SK-N-SH (cell line): ENCODE data around the gene C2CD4C. TPM values are rescaled to one million over a fixed set of nuclear protein-coding genes. Genes with fewer than 3 reads are reported as not detected.

ENCODE experiments used
- CTCF ChIA-PET: fragments of 300-600, 350-600 bp; formaldehyde crosslinking; extraction: SDS; loops from one replicate; lab custom pipeline; 2021; lab: Yijun Ruan, JAX
- POLR2A ChIA-PET: fragments of 350-600 bp; sonication (Branson Sonifier 250); formaldehyde crosslinking; extraction: SDS; loops from one replicate; lab custom pipeline; 2020; ENCODE audit warnings: antibody characterized with exemption, inconsistent platforms; lab: Yijun Ruan, JAX
- DNase-seq: peaks from one replicate; pipeline ENCODE4 v3.0.0; 2012
- H2AFZ ChIP-seq: fragments of 200-600 bp; sonication (generic); 2 replicates; pipeline ENCODE4 v1.8.1; 2016; ENCODE audit warnings: antibody characterized with exemption, mild to moderate bottlenecking, low read depth
- H3F3A ChIP-seq: fragments of 200-600 bp; sonication (generic); replicated peaks from 2 replicates; pipeline ENCODE3; 2016; ENCODE audit warnings: antibody characterized with exemption, mild to moderate bottlenecking; ENCODE audit not compliant: insufficient read depth
- H3K27ac ChIP-seq, 2 experiments: fragments of 200-500 bp in 1 of 2; fragments of 200-600 bp in 1 of 2; sonication (Bioruptor generic) in 1 of 2; sonication (generic), shearing (Covaris generic) in 1 of 2; 2 replicates each; pipeline versions ENCODE4 v1.5.1 to v1.6.1; 2014 to 2016; ENCODE audit warnings: low read depth in 2 of 2, inconsistent platforms in 1 of 2, low read length in 1 of 2, mild to moderate bottlenecking in 1 of 2, mixed read lengths in 1 of 2
- H3K27me3 ChIP-seq: fragments of 200-600 bp; sonication (generic), shearing (Covaris generic); 2 replicates; pipeline ENCODE4 v1.6.1; 2016; ENCODE audit warnings: mixed run types; ENCODE audit not compliant: insufficient read depth
- H3K36me3 ChIP-seq, 2 experiments: fragments of 200-500 bp in 1 of 2; fragments of 200-600 bp in 1 of 2; sonication (Bioruptor generic) in 1 of 2; sonication (generic) in 1 of 2; replicated peaks in 1 of 2; 2 replicates each; pipeline versions ENCODE3 to v1.5.1; 2014 to 2016; ENCODE audit warnings: low read length in 1 of 2, mild to moderate bottlenecking in 1 of 2; ENCODE audit not compliant: insufficient read depth in 2 of 2, control insufficient read depth in 1 of 2
- H3K4me1 ChIP-seq, 2 experiments: fragments of 200-500 bp in 1 of 2; fragments of 200-600 bp in 1 of 2; sonication (Bioruptor generic) in 1 of 2; sonication (generic), shearing (Covaris generic) in 1 of 2; 2 replicates each; pipeline versions ENCODE4 v1.5.1 to v1.6.1; 2014 to 2016; ENCODE audit warnings: low read depth in 1 of 2, low read length in 1 of 2, mixed run types in 1 of 2; ENCODE audit not compliant: insufficient read depth in 2 of 2, control insufficient read depth in 1 of 2
- H3K4me2 ChIP-seq: fragments of 200-600 bp; sonication (generic), shearing (Covaris generic); 2 replicates; pipeline ENCODE4 v1.6.1; 2017; ENCODE audit warnings: mixed run types
- H3K4me3 ChIP-seq, 2 experiments: fragments of 200-500 bp in 1 of 2; fragments of 200-600 bp in 1 of 2; sonication (Bioruptor generic) in 1 of 2; sonication (generic), shearing (Covaris generic) in 1 of 2; 2 replicates each; pipeline versions ENCODE4 v1.5.1 to v1.8.1; 2014 to 2016; ENCODE audit warnings: low read depth in 2 of 2, inconsistent platforms in 1 of 2, low read length in 1 of 2, mild to moderate bottlenecking in 1 of 2, mixed read lengths in 1 of 2, moderate library complexity in 1 of 2
- H3K79me2 ChIP-seq: fragments of 200-600 bp; sonication (generic); 2 replicates; pipeline ENCODE4 v1.8.1; 2017; ENCODE audit warnings: mild to moderate bottlenecking; ENCODE audit not compliant: insufficient read depth
- H3K9ac ChIP-seq: fragments of 200-600 bp; sonication (generic); 2 replicates; pipeline ENCODE4 v1.6.1; 2017; ENCODE audit warnings: mixed run types
- H3K9me2 ChIP-seq: fragments of 200-600 bp; sonication (generic); 2 replicates; pipeline ENCODE4 v1.6.1; 2017; ENCODE audit warnings: mixed run types
- H3K9me3 ChIP-seq: fragments of 200-600 bp; sonication (generic); 2 replicates; pipeline ENCODE4 v1.6.1; 2017; ENCODE audit warnings: mixed run types, mild to moderate bottlenecking, moderate library complexity
- H4K20me1 ChIP-seq: fragments of 200-600 bp; sonication (generic); 2 replicates; pipeline ENCODE4 v1.6.1; 2017; ENCODE audit warnings: mild to moderate bottlenecking, mixed run types; ENCODE audit not compliant: insufficient read depth
- CHD2 ChIP-seq: fragments of 150-350 bp; IDR thresholded peaks from 2 replicates; pipeline ENCODE4 v1.6.1; 2018; ENCODE audit warnings: low read length; ENCODE audit not compliant: partially characterized antibody
- ELF1 ChIP-seq: IDR thresholded peaks from 2 replicates; pipeline ENCODE4 v1.4.0; 2012
- EP300 ChIP-seq, 2 experiments: IDR thresholded peaks; 2 replicates each; pipeline versions ENCODE4 v1.4.0 to v1.6.1; 2012; ENCODE audit warnings: borderline replicate concordance in 1 of 2, low read depth in 1 of 2, low read length in 1 of 2
- FOXJ3 ChIP-seq: sonication (generic); formaldehyde crosslinking; IDR thresholded peaks from 2 replicates; pipeline ENCODE4 v1.5.1; 2020; ENCODE audit warnings: mild to moderate bottlenecking, missing genetic modification reagents
- FOXM1 ChIP-seq: IDR thresholded peaks from 2 replicates; pipeline ENCODE4 v1.4.0; 2012; ENCODE audit warnings: low read depth, mild to moderate bottlenecking
- JUND ChIP-seq: IDR thresholded peaks from 2 replicates; pipeline ENCODE4 v1.4.0; 2012
- MEF2A ChIP-seq: IDR thresholded peaks from 2 replicates; pipeline ENCODE4 v1.4.0; 2012; ENCODE audit warnings: low read depth, borderline replicate concordance
- NFIC ChIP-seq: IDR thresholded peaks from 2 replicates; pipeline ENCODE4 v1.4.0; 2012; ENCODE audit warnings: borderline replicate concordance
- POLR2AphosphoS5 ChIP-seq: IDR thresholded peaks from 2 replicates; pipeline ENCODE4 v1.6.1; 2012; ENCODE audit warnings: low read depth, low read length
- RFX5 ChIP-seq: IDR thresholded peaks from 2 replicates; pipeline ENCODE4 v1.6.1; 2012; ENCODE audit warnings: mild to moderate bottlenecking, improper control_type of control experiment, low read length
- TAF1 ChIP-seq: IDR thresholded peaks from 2 replicates; pipeline ENCODE4 v1.6.1; 2012; ENCODE audit warnings: low read depth, mild to moderate bottlenecking, low read length, moderate library complexity, borderline replicate concordance
- TCF12 ChIP-seq: IDR thresholded peaks from 2 replicates; pipeline ENCODE4 v1.4.0; 2012
- YY1 ChIP-seq: IDR thresholded peaks from 2 replicates; pipeline ENCODE4 v1.4.0; 2012; ENCODE audit warnings: low read depth, mild to moderate bottlenecking
- WGBS: methylation state at CpG from one replicate; pipeline ENCODE4 v1.1.6; 2017; ENCODE audit warnings: low lambda C conversion rate; 5-methylcytosine and 5-hydroxymethylcytosine counted together
- polyA plus RNA-seq, 3 experiments: library from polyadenylated mRNA; depleted of rRNA; stranded (reverse); fragments of >200 nt; gene quantifications; 2 replicates each; pipeline ENCODE4 v1.2.3, GENCODE V29; 2012
- TF ChIP-seq, protein P1 (sequence below): IDR thresholded peaks from 2 replicates; pipeline ENCODE4 v1.4.0; 2012; ENCODE audit warnings: low read depth, borderline replicate concordance
- TF ChIP-seq, protein P2 (sequence below): IDR thresholded peaks from 2 replicates; pipeline ENCODE4 v1.6.1; 2012; ENCODE audit warnings: mild to moderate bottlenecking, low read depth, low read length, moderate library complexity
- TF ChIP-seq, protein P3 (sequence below): IDR thresholded peaks from 2 replicates; pipeline ENCODE4 v1.4.0; 2012; ENCODE audit warnings: low read depth, borderline replicate concordance
- TF ChIP-seq, protein P4 (sequence below): IDR thresholded peaks from 2 replicates; pipeline ENCODE4 v1.4.0; 2012; ENCODE audit warnings: low read depth
- TF ChIP-seq, protein P5 (sequence below): IDR thresholded peaks from 2 replicates; pipeline ENCODE4; 2012

C2CD4C gene
- polyA plus RNA-seq, 1 of the 3 experiments (the other 2 are of a cell fraction), result 0.23 TPM

DNA sequence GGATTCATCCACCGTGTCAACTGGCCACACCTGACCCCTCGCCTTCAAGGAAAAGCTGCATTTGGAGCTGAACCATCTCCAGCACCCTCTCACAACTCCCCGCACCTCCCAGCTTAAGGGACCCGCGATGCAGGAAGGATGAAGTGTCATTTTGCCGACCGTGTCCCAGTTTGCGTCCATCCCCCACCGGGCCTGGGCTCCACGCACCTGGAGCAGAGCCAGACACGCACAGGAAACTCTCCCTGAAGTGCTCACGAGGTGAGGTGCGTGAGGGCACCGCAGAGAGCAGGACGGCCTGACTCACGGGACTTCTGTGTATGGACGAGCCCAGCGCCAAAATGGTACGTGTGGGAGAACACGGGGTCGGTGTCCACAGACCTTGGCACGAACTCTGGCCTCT is 44.7 kb upstream of the C2CD4C start:
- DNase-seq, result no peak
- H3K9ac ChIP-seq, result no peak overlapping the region
- H3K4me3 ChIP-seq, result no peak overlapping the region
- H4K20me1 ChIP-seq, result no peaks in the 10 kb centered on the region
- TF ChIP-seq MEF2A (no peak), TAF1 (no peak), NFIC (no peak), TCF12 (no peak), EP300 (IDR thresholded peaks at IDR 0.05; ENCODE audit: borderline replicate concordance in 1 of 2, low read depth in 1 of 2, low read length in 1 of 2) (no peak), ELF1 (no peak), FOXJ3 (CRISPR knock-in tag) (no peak), POLR2AphosphoS5 (no peak), FOXM1 (no peak), JUND (no peak), RFX5 (no peak), YY1 (no peak), CHD2 (no peak)
- TF ChIP-seq, protein P1, sequence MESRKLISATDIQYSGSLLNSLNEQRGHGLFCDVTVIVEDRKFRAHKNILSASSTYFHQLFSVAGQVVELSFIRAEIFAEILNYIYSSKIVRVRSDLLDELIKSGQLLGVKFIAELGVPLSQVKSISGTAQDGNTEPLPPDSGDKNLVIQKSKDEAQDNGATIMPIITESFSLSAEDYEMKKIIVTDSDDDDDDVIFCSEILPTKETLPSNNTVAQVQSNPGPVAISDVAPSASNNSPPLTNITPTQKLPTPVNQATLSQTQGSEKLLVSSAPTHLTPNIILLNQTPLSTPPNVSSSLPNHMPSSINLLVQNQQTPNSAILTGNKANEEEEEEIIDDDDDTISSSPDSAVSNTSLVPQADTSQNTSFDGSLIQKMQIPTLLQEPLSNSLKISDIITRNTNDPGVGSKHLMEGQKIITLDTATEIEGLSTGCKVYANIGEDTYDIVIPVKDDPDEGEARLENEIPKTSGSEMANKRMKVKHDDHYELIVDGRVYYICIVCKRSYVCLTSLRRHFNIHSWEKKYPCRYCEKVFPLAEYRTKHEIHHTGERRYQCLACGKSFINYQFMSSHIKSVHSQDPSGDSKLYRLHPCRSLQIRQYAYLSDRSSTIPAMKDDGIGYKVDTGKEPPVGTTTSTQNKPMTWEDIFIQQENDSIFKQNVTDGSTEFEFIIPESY, result no peak
- TF ChIP-seq, protein P2, sequence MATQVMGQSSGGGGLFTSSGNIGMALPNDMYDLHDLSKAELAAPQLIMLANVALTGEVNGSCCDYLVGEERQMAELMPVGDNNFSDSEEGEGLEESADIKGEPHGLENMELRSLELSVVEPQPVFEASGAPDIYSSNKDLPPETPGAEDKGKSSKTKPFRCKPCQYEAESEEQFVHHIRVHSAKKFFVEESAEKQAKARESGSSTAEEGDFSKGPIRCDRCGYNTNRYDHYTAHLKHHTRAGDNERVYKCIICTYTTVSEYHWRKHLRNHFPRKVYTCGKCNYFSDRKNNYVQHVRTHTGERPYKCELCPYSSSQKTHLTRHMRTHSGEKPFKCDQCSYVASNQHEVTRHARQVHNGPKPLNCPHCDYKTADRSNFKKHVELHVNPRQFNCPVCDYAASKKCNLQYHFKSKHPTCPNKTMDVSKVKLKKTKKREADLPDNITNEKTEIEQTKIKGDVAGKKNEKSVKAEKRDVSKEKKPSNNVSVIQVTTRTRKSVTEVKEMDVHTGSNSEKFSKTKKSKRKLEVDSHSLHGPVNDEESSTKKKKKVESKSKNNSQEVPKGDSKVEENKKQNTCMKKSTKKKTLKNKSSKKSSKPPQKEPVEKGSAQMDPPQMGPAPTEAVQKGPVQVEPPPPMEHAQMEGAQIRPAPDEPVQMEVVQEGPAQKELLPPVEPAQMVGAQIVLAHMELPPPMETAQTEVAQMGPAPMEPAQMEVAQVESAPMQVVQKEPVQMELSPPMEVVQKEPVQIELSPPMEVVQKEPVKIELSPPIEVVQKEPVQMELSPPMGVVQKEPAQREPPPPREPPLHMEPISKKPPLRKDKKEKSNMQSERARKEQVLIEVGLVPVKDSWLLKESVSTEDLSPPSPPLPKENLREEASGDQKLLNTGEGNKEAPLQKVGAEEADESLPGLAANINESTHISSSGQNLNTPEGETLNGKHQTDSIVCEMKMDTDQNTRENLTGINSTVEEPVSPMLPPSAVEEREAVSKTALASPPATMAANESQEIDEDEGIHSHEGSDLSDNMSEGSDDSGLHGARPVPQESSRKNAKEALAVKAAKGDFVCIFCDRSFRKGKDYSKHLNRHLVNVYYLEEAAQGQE, result no peak
- TF ChIP-seq, protein P3, sequence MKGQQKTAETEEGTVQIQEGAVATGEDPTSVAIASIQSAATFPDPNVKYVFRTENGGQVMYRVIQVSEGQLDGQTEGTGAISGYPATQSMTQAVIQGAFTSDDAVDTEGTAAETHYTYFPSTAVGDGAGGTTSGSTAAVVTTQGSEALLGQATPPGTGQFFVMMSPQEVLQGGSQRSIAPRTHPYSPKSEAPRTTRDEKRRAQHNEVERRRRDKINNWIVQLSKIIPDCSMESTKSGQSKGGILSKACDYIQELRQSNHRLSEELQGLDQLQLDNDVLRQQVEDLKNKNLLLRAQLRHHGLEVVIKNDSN, result no peak
- TF ChIP-seq, protein P4, sequence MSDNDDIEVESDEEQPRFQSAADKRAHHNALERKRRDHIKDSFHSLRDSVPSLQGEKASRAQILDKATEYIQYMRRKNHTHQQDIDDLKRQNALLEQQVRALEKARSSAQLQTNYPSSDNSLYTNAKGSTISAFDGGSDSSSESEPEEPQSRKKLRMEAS, result no peak
- TF ChIP-seq, protein P5, sequence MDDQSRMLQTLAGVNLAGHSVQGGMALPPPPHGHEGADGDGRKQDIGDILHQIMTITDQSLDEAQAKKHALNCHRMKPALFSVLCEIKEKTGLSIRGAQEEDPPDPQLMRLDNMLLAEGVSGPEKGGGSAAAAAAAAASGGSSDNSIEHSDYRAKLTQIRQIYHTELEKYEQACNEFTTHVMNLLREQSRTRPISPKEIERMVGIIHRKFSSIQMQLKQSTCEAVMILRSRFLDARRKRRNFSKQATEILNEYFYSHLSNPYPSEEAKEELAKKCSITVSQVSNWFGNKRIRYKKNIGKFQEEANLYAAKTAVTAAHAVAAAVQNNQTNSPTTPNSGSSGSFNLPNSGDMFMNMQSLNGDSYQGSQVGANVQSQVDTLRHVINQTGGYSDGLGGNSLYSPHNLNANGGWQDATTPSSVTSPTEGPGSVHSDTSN, result no peak
- TF ChIP-seq, all 33 proteins: peak for 0
- Histone ChIP-seq H3K79me2 (no peaks in the 10 kb centered on the region), H3K27me3 (no peaks in the 10 kb centered on the region), H3F3A (peaks cover 13% of the 10 kb centered on the region), H2AFZ (no peak overlapping the region), H3K27ac (no peak overlapping the region), H3K4me2 (no peak overlapping the region), H3K9me3 (no peaks in the 10 kb centered on the region), H3K36me3 (no peaks in the 10 kb centered on the region), H3K4me1 (peaks cover 0 to under 1% of the 10 kb centered on the region in 2 experiments; a peak in 1 of 4 replicates), H3K9me2 (no peaks in the 10 kb centered on the region)
- 81% methylated on average over 22 of the region's 22 CpGs for WGBS
- CTCF ChIA-PET, result no interaction called here
- POLR2A ChIA-PET, result no interaction called here
